Activated naive CD4-positive, alpha-beta T cell (primary cell): ENCODE data around the gene MALRD1.

Experiments
- DNase-seq, 4 experiments: peaks; one replicate each; lab custom pipeline; 2025; lab: John Stamatoyannopoulos, UW

Gene MALRD1

GRCh38 chr10:19577381-19577780, 528.8 kb downstream of the MALRD1 start:
- DNase-seq = no peak

GRCh38 chr10:19577807-19578206, 529.2 kb downstream of the MALRD1 start:
- DNase-seq = no peak

DNA sequence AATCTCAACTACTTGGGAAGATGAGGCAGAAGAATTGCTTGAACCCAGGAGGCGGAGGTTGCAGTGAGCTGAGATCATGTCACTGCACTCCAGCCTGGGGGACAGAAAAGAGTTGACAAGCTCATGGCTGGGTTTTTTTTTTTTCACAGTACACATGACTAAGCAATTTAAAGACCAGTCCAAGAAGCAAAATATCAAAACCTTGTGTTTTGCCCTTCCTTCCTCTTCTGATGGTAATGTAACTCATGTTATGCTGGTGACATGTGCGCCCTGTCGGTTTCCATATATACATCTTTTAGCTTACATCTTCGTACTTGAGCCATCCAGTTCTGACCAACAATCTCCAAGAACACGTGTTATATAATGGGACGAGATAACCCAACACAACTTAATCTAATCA, 530.0 kb downstream of the MALRD1 start:
- no peak for DNase-seq

GRCh38 chr10:19579761-19580545, 531.4 kb downstream of the MALRD1 start:
- no peak for DNase-seq

GRCh38 chr10:19580691-19581090, 532.1 kb downstream of the MALRD1 start:
- DNase-seq = no peak

GRCh38 chr10:19588608-19589007, 540.0 kb downstream of the MALRD1 start:
- no peak for DNase-seq

DNA sequence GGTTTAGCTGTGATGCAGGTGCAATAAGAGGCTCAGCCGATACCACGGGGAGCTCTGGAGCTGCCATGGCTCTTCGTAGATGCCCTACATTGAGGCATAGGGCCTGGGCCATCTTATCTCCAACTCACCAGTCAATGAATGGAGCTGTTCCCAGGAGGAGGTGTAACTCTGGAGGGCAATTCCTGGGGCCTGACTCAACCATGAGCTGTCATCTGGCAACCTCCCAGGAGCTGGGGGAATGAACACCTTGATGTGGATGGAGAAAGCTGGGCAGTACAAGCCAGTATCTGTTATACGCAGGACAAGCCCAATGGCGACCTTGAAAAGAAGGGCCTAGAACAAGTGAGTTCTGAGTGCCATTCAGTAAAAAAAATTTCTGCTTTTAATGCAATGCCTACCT, 543.7 kb downstream of the MALRD1 start:
- no peak for DNase-seq

GRCh38 chr10:19595212-19595845, 546.7 kb downstream of the MALRD1 start:
- no peak for DNase-seq

GRCh38 chr10:19605806-19606205, 557.2 kb downstream of the MALRD1 start:
- no peak for DNase-seq

DNA sequence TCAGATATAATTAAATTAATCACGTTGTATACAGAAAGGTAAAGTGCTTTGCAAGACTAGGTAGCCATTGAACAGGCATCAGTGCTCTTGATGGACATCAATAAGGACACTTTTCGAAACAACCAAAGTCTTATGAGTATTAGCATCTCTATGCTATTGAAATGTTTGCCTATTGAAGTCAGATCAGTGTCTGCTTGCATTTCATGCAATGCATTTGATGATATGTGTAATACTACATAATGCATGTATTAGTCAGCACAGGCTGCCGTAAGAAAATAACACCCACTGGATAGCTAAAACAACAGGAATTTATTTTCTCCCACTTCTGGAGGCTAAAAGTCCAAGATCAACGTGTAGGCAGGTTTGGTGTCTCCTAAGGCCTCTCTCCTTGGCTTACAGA, 558.4 kb downstream of the MALRD1 start:
- DNase-seq = no peak

- no peak for DNase-seq
These were observed 563.2 kb downstream of the MALRD1 start for GRCh38 chr10:19611775-19612174.

DNA sequence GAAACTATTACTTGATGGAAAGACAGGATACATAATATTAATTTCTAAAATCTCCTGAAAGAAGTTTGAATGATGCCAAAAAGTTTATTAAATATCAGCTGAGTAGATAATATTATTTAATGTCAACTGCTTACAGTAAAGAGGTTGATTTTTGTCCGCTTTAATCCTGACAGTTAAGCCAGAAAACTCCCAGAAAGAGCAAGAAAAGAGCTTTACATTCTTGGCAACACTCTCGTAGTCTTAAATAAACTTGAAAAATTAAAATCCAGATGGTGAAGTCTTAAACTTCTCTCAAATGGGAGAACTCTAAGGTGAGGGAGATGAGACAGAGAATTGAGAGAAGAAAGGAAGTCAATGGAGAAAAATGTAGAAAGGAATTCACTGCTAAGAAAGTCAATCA, 568.4 kb downstream of the MALRD1 start:
- no peak for DNase-seq

GRCh38 chr10:19620811-19621210, 572.2 kb downstream of the MALRD1 start:
- no peak for DNase-seq

DNA sequence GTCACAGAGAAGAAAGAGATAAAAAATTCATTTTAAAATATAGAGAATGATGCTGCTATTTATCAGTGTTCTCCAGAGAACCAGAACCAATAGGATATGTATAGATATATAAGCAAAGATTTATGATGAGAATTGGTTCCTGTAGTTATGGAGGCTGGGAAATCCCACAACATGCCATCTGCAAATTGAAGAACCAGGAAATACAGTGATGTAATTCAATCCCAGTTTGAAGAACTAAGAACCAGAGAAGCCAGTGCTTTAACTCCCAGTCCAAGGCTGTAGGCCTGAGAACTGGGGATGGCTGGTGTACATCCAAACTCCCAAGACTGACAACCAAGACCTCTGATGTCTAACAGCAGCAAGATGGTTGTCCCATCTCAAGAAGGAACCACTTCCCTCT, 574.7 kb downstream of the MALRD1 start:
- no peak for DNase-seq

GRCh38 chr10:19626156-19626555, 577.6 kb downstream of the MALRD1 start:
- DNase-seq = no peak

GRCh38 chr10:19628767-19629560, 580.4 kb downstream of the MALRD1 start:
- DNase-seq = no peak

DNA sequence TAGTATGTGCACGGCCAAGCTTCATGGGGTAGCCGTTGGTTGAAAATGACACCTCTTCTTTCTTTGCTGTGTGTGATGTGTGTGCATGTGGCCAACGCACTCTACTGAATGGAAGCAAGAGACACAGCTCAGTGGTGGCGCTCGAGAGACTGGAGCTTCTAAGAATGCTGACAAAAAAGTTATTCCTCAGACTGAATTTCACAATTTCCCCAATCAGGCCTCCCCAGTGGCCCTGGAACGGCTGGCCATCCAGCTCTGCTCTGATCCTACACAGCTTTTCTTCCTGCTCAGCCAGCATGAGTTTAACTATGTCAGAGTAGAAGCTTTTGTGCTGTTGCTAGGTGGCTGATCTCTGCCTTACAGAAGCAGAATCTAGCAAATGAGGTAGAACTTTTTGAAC, 581.0 kb downstream of the MALRD1 start:
- DNase-seq = no peak

DNA sequence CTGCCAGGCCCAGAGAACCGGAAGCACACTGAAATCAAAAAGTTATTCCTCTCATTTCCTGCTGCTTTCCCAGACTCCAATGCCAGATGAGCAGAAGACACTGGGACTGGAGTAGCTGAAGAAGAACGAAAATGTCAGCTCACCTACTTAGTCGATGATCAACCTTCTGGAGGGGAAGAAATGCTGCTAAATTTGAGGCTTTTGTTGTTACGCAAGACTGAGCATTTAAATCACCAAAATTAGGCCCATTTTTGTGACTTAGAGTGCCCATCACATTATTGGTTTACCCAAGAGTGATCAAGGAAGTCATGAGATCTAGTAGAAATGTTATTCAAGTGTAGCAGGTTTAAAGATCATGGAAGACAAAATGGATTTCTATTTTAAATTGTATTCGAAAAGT, 585.6 kb downstream of the MALRD1 start:
- no peak for DNase-seq

- DNase-seq = no peak
These were observed 589.7 kb downstream of the MALRD1 start for GRCh38 chr10:19638182-19638895.

GRCh38 chr10:19638896-19639233, 590.3 kb downstream of the MALRD1 start:
- DNase-seq = no peak

- DNase-seq = no peak
These were observed 592.1 kb downstream of the MALRD1 start for GRCh38 chr10:19640566-19641263.

DNA sequence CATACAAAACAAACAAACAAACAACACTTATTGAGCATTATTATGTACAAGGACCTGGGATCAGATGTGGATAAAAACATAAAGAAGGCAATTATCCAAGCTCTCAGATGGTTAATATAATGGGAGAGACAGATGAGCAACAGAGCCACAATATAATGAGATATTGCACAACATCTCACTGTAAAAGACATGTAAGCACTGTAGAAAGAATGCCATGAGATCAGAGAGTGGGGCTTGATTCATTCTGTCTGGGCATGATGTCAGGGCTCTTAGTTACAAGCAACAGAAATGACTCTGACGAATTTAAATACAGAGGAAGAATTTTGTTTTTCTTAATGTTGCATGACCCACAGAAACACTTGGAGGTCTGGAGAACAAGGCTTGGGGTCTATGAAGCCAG, 602.9 kb downstream of the MALRD1 start:
- DNase-seq = no peak
